ENCODE measurements around the gene NCOA7.

Gene NCOA7

DNA sequence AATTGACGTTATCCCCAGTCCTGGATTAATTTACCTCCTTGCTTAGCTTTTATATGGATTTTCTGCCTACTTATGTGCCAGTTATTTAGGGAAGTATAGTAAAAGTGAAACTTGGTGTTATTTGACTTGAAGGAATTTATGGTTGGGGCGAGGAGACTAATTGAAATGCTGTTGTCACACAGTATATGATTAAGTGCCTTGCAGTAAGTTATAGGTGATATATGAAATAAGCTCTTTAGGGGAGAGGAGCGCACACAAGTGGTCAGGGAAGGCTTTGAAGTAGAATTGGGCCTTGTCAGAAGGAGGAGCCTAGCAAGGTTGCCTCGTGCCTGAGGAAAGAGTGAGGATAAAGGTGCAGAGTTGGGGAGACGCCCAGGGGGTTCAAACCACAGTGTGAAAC lies 20.5 kb downstream of the NCOA7 start:
- no peak for DNase-seq (ENCODE audit: low read depth in 2 of 2)

DNA sequence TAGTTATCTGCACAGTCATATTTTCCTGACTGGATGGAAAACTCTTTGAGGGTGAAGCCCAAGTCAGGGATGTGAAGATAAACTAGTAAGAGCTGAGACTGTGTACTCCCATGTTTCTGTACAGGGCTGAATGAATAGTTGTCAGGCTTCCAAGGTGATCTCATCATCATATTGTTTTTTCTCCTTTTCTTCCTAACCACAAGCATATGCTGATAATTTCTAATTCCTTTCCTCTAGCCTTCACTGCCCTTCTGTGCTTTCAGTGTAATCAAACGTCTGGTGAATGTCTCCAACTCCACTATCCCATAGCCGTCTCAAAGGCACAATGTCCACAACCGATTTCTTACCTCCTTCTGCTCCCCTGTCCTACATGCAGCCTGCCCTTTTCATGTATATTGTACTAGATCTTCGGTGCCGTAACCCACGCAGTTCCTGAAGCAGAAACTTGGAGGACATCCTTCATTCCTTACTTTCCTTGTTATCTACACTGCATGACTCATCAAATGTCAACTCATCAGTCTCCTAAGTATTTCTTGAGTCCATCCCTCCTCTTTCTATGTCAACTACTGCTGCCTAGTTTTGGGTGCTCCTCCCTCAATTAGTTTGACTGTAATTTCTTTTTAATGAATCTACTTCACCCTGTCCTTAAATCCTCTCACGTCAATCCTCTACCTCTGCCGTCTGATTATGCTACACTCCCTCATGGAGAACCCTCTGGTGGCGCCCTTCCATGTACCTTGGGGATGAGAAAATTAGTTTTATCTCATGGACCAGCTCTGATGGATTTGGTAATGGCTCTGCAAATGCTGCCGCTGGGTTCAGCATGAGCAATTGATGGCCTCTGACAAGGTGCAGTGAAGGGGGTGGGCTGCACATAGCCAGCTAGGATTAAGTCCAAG lies 21.9 kb downstream of the NCOA7 start:
- no peak for DNase-seq (ENCODE audit: low read depth in 2 of 2)

DNA sequence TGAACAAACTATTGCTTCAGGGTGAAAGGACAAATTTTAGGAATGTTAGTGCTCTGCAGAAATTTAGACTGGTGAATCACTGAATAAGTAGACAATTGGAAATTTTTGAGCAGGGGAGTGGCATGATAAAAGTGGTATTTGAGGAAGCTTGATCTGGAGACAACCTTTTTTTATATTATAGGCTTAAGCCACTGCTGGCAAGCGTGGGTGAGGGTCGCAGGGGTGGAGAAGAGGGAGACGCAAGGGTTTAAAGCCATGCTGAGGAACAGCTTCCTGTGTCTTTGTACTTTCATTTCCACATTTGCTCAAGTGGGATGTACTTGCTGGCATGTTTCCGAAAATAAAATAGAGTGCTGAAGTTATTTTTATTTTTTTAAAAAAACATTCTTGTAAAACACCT lies 23.7 kb downstream of the NCOA7 start:
- no peak for DNase-seq (ENCODE audit: low read depth in 2 of 2)

DNA sequence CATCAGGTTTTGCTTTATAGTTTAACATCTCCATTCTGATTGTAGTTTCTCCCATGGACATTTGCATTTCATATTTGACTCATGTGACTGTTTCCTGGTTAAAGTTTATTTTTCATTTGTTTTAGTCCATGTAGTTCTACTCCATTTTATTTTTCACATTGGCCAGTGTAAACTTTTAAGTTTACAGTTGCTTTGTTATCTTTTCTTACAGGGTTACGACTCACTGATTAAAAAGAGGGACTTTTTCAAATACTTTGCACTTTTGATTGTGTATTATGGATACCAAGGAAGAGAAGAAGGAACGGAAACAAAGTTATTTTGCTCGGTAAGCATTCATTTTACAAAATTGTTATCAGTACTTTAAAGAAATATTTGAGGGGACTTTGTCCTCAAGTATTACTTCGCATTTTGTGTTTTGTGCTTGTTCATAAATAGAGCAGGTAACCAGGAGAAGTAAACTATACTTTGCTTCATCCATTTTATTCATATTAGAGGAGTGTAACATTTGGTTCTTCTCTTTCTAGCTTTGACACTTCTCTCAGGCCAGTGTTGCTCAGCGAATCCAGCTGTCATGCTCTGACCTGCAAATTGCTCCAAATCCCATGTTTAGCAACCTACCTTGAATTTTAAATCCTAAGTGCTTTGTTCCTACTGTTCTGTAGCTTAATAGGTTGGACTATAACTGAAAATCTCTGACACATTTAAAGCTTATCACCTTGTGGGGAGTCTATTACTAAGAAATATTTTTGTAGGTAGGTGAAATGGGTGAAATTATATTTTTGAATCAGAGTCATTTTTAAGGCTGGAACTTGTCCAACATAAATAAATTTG lies 24.5 kb downstream of the NCOA7 start:
- no peak for DNase-seq (ENCODE audit: low read depth in 2 of 2)

DNA sequence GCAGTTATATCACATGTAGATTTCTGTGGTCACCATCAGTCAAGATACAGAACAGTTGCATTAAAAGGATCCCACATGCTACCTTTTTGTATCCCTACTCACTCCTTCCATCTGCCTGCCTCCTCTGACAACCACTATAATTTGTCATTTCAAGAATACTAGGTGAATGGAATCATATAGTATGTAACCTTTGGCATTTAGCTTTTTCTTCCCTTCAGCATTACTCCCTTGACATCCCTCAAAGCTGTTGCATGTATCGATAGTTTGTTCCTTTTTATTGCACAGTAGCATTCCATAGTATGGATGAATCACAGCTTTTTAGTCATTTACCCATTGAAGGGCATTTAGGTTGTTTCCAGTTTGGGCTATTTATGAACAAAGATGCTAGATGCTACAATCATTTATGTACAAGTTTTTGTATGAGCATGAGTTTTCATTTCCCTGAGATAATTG lies 26.1 kb downstream of the NCOA7 start:
- no peak for DNase-seq (ENCODE audit: low read depth in 2 of 2)

DNA sequence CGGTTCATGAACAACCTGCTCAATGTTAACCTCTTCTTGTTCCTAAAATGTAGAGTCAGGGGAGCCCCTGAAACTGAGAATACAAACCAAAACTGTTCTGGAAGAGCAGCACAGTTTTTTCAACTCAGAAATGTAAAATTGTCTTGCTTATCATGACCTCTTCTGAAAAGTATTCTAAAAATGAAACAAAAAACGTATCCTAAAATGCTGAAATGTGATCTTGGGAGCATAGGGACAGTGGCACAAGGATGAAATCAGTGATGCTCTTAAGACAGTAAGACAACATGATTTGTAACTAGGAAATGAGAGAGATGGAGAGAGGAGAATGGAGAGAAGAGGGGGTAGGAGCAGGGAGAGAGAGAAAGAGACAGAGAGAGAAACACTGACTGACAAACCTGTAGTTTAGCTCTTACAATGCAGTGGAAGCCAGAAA lies 27.5 kb downstream of the NCOA7 start:
- no peak for DNase-seq (ENCODE audit: low read depth in 2 of 2)

DNA sequence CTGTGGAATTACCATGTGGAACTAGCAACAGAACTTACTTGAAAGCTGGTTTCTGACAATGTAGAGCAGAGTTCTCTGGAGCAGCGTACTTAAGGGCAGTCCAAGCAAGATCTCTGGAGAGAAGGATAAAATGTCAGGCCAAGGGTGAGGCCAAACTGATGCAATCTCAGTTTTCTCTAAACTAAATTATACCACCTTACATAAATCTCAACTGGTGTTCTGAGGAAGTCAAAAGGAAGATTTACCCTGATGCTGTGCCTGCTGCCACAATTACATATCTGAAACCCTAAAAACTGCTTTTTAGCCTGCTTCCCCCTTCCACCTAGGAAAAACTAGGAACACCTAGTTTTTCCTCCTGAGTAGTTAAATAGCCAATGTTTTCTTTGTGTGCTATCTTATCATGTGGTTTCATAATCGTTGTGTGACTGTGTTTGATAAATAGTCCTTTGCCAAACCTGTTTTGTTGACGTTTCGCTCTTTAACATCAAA lies 28.1 kb downstream of the NCOA7 start:
- DNase-seq (ENCODE audit: low read depth in 2 of 2), result no peak

DNA sequence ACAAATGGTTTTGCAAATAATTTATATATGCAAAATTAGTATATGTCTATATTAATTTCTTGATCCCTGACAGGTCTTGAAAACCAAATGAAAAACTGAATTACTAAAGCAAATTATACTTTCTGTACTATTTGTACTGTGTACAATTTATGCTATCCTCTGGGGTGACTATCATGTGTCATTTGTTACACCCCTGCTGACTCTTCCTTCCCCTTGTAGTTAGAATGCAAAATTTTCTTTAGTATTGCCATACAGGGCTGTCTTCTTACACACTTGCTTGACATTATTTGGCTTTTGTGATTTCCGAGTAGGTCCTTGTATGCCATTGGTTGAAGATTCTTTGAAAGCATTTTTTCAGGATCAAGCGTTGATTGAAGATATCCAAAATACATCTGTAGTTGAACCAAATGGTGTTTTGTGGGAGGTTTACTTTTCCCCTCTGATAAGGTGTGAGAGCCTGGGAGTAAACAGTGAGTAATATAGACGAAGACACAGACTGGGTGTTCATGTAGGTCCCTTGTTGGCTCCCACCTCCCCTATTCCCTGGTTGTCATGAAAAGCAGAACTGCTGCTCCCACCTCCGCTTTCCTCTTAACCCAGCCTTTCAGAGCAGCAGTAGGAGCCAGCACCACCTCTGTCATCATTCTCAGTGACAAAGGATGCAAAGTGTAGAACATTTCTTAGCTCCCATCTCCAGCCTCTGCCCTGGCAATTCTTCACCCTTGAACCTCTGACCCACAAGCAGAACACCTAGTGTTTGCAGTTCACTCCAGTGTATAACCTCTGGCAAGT lies 29.0 kb downstream of the NCOA7 start:
- no peak for DNase-seq (ENCODE audit: low read depth in 2 of 2)

DNA sequence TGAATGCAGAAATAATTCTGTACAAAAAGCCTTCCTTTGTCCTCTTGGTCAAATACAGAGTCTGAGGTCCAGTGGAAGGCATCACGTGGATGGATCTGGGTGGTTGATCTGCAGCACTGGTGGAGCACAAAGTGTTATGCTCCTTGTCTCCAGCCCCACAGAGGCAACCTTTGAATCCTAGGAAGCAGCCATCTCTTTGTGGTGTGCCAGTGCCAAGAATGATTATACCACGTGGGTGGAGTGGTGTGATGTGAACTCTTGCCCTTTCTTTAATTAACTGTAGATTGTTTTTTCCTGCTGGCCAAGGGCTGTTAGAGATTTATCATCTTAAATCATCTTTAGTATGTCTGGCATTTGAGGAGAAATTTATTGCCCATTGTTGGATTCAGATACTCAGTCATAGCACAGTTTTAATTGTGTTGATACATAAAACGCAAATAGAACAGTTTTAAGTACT lies 31.1 kb downstream of the NCOA7 start:
- DNase-seq (ENCODE audit: low read depth in 2 of 2), result no peak

DNA sequence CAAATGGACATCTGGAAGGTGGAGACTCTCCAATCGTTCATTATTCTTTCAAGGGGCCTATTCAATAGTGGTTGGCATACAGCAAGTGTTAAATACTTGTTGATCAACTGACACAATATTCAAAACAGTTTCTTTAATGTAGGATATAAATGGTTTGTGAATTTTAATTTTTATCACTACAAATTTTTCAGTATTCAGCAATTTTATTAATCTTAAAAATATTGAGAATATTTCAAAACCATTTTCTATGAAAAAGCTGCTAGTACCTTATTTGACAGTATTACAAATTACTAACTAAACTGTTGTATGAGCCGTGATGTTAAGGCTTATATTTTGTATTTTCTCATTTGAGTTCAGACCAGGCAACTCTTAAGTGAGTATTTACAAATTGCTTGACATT lies 32.4 kb downstream of the NCOA7 start:
- no peak for DNase-seq (ENCODE audit: low read depth in 2 of 2)

DNA sequence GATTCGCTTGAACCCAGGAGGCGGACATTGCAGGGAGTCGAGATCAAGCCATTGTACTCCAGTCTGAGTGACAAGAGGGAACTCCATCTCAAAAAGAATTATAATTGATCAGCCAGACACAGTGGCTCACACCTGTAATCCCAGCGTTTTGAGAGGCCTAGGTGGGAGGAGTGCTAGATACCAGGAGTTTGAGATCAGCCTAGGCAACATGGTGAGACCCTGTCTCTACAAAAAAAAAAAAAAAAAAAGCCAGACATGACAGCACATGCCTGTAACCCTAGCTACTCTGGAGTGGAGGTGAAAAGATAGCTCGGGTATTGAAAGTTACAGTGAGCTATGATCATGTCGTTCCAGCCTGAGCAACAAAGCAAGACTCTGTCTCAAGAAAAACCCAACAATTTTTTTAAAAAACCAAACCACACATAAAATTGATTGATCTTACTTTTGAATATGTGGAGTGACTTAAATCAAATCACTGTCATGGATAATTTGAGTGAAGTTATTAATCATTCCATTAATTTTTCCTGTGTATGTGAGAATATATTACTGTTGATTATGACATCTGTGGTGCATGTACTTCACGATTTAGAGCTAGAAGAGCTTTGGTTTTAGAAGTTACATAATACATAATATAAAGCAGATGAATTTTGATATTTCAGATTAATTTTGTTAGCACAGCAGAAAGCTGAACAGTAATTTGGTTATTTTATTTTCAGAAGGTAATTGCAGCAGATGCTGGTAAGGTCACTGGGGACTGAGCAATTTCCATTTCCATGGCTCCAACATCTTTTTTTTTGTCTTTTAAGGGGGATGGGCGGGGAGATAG lies 34.4 kb downstream of the NCOA7 start:
- no peak for DNase-seq (ENCODE audit: low read depth in 2 of 2)

DNA sequence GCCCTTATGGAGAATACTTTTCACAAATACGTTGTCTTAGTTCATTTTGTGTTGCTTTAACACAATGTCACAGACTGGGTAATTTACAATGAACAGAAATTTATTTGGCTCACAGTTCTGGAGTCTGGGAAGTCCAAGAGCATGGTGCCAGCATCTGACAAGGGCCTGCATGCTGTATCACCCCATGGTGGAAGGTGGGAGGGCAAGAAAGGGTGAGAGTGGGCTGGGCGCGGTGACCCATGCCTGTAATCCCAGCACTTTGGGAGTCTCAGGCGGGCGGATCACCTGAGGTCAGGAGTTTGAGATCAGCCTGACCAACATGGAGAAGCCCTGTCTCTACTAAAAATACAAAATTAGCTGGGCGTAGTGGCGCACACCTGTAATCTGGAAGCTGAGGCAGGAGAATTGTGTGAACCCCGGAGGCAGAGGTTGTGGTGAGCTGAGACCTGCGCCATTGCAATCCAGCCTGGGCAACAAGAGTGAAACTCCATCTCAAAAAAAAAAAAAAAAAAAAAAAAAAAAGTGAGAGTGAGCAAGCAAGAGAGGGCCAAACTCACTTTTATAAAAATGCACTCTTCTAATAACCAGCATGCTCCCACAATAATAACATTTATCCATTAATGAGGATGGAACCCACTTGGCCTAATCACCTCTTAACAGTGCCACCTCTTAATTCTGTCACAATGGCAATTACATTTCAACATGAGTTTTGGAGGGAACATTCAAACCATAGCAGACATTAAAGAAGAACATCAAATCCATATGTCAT lies 36.1 kb downstream of the NCOA7 start:
- no peak for DNase-seq (ENCODE audit: low read depth in 2 of 2)

DNA sequence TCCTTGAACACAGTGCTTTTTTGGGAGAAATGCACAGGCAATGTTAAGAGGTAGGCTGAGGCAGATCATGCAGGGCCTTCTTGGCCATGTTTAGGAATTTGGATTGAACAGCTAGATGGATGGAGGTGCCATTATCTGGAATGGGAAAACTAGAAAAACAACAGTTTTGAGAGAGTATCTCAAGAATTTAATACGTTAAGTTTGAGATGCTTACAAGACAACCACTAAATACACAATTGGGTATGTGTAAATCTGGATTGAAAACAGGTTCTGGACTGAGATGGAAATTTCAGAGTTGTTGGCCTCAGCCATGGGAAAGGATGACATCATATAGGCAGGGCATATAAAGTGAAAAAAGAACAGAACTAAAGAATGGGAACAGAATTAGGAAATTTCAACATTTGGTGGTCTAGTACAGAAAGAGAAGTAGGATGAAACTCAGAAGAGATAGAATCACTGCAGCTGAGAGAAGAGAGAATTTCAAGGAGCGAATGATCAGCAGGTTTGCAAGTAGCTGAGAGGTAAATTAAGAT lies 37.1 kb downstream of the NCOA7 start:
- no peak for DNase-seq (ENCODE audit: low read depth in 2 of 2)

DNA sequence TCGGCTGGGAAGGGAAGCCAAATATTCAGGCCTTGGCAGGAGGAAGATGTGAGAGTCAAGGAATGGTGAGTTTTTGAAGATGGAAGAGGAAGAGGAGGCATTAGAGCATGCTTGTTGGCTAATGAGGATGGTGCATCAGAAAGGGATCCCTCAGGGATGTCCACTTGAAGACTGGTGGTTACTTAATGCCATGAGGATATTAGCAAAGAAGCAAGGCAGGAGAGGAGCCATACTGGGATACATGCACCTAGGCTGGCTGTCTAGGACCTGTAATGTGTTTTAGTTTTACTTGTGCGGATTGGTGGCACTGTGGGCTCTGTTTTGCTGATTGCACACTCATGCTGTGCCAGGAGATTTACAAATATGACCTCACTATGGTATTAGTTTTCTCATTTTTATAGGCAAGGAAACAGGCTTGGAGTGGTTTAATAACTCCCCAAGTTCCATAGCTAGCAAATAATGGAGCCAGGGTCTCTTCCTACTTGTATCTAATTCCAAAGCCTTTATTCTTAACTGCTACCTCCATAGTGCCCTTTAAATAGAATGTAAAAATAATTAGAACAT lies 37.8 kb downstream of the NCOA7 start:
- DNase-seq (ENCODE audit: low read depth in 2 of 2), result no peak

DNA sequence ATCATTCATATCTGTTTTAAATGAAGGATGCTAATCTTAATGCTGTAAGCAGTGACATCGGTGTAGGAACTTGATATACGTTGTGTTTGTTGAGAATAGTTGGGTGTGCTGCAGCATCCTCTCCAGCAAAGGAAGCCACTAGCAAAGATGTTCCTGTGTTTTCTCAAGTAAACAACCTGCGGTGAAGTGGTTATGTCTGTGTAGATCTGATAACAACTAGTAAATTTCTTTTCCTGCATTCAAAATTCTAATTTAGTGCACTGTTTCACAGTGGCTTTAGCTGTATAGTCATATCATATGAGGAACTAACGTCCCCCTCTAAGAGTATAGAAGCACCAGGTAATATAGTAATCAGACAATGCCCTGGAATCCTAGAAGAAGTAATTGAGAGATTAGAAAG lies 38.7 kb downstream of the NCOA7 start:
- no peak for DNase-seq (ENCODE audit: low read depth in 2 of 2)

DNA sequence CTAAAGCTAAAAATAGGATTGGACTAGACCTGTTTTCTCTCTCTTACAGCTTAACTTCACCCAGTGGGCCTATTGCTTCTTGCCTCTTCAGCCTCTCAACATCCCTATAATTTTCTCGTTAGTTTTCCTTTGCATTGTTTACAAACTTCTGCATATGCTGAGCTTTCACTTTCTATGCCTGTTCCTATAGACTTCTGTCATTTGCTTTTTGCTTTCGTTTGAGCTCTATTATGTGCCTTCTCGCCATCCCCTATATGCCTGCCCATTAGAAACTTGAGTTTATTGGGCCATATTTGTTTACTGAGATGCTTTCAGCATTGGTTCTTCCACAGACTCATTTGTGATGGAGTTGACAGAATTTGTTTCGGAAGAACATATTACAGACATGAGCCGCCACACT lies 40.9 kb downstream of the NCOA7 start:
- no peak for DNase-seq (ENCODE audit: low read depth in 2 of 2)

DNA sequence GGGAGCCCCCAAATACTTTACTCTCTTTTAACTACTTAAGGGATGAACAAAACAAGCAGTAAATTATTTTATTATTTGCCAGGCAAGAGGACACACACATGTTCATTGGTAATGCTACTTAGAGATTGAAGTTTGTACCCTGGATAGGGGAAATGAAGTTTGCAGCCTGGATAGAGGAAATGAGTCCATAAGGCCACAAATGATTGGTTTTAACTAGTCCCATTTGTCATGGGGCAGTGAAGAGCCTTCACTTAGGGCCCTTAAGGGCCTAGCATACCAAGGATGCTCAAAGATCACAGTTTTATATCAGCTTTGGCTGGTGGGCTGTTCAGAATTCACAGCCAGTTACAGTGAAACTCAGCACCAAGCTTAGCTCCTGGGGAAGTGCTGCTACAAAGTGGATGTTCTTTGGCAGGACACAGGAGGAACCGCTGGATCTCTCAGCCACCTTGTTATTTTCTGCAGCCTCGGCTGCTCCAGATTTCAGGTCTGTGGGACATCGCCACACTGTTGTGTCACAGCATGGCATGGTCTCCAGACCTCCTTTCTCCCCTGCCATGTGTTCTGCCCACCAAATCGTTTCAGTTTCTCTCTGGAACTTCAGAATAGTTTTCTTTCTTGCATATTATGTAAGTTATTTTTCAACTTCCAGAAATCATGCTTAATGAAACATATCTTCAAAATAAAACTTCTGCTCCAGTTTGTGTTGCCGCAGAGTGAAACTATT lies 41.8 kb downstream of the NCOA7 start:
- no peak for DNase-seq (ENCODE audit: low read depth in 2 of 2)

DNA sequence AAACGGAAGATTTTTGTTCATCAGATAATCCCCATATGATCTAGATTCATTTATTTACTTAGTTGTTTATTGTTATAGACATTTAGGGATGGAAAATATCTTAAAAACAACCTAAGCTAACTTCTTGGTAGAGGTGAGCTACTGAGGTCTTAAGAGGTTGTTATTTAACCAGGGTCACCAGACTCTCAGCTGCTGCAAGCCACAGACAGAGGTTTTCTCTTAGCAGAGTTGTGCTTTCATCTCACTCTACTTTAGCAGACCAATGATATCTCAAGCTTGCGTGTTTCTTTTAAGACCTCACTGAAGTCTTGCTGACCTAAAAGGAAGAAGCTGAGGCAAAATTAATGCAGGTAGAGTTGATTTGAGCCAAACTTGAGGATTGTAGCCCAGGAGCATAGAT lies 43.6 kb downstream of the NCOA7 start:
- no peak for DNase-seq (ENCODE audit: low read depth in 2 of 2)

DNA sequence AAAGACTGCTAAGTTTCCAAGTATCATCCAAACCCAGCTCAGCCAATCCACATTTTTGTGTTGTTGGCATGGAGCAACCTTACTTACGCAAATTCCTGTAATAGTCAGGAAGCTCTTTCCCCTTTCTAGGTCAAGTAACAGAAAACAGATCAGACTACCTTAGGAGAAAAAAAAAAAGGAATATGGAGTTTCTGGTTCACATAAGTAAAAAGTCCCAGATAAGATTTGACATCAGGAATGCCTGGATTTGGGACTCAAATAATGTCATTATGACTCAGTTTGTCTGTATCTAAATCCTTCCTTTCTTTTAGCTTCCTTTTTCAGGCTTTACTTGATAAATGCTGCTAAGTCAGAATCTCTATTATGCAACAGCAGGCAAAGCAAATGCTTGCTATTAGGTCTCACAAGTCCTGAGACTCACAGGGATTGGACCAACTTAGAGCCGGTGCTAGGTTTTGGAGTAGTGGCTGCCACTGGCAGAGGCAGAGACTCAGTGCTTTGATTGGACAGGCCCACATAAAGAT lies 44.5 kb downstream of the NCOA7 start:
- DNase-seq (ENCODE audit: low read depth in 2 of 2), result no peak

Data from stimulated activated CD4-positive, alpha-beta T cell treated with anti-CD3 and anti-CD28 coated beads, Interleukin-4, amount 100 ng/mL, for 48 hours (primary cell).